ENCODE data around the gene PPM1J. TPM values are rescaled to one million over a fixed set of nuclear protein-coding genes. Genes with fewer than 3 reads are reported as not detected.

Gene PPM1J
- total and polyA plus RNA-seq, 2 of the 8 experiments (the other 6 are each of a cell fraction or from before 2014, with no cell fraction given) = 19.4 to 31.6 TPM

DNA sequence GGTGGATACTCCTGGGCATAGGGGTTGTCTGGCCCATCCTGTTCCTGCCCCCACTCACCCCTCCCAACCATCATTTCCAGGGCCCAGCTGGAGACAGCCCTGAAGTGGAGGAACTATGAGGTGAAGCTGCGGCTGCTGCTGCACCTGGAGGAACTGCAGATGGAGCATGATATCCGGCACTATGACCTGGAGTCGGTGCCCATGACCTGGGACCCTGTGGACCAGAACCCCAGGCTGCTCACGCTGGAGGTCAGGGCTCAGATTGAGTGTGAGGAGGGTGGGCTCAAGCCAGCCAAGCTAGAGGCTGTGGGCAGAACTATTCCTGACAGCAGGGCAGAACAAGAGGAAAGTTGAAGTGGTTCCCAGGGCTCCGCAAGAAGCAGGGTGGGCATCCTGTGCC is 22.5 kb downstream of the PPM1J start:
- H2BK15ac ChIP-seq (ENCODE audit: low read length) = no peak overlapping the region
- no peak overlapping the region for H2BK5ac ChIP-seq (ENCODE audit: low read depth, low read length)
- H2AFZ ChIP-seq (ENCODE audit: low read length) = no peak overlapping the region
- no peak overlapping the region for H4K5ac ChIP-seq (ENCODE audit: insufficient read length, low read depth, low read length)
- no peak overlapping the region for H4K91ac ChIP-seq (replicated peaks; ENCODE audit: insufficient read length, low read length)
- ChIA-PET POLR2A (ENCODE audit: partially characterized antibody) (interaction anchor here (1.2 to 3.4 kb wide), 2 partner anchors 10 to 12 kb away, joined by 3 to 23 read pairs; no protein-coding TSS in a partner anchor), CTCF (ENCODE audit: partially characterized antibody) (interaction anchor here (1.4 to 1.5 kb wide), 2 partner anchors 14 to 112 kb away, joined by 3 to 6 read pairs; no protein-coding TSS in a partner anchor)
- no peak for FAIRE-seq
- H3K4me3 ChIP-seq (ENCODE audit: extremely low read depth in 1 of 4, insufficient read depth in 2 of 4, low read depth in 3 of 4, low read length in 4 of 4) = no peak overlapping the region
- H3K9me3 ChIP-seq (ENCODE audit: insufficient read depth in 2 of 2, low read depth in 1 of 2, low read length in 1 of 2) = no peaks in the 10 kb centered on the region
- peaks cover 21 to 46% (median 27%) of the 10 kb centered on the region in 4 experiments for H3K36me3 ChIP-seq (ENCODE audit: control insufficient read depth in 2 of 4, insufficient read depth in 4 of 4, low read length in 3 of 4)
- H3K9ac ChIP-seq (replicated peaks in 1 of 4; ENCODE audit: extremely low read depth in 1 of 4, low read depth in 3 of 4, low read length in 3 of 4) = no peak overlapping the region
- H3K18ac ChIP-seq (ENCODE audit: extremely low read depth, low read length) = no peak overlapping the region
- peaks cover under 1% of the 10 kb centered on the region for H3K79me1 ChIP-seq (ENCODE audit: low read depth, low read length)
- H2AK5ac ChIP-seq (ENCODE audit: low read depth, low read length) = no peak overlapping the region
- peaks cover 2 to 9% of the 10 kb centered on the region in 2 experiments for H4K20me1 ChIP-seq (replicated peaks in 1 of 2; ENCODE audit: control insufficient read depth in 1 of 2, insufficient read depth in 2 of 2, low read length in 2 of 2)
- H2BK20ac ChIP-seq (ENCODE audit: low read length) = no peak overlapping the region
- no peak overlapping the region for H2BK12ac ChIP-seq (ENCODE audit: low read depth, low read length)
- no peak overlapping the region for H3K23ac ChIP-seq (ENCODE audit: insufficient read length)
- WGBS, 2 experiments (ENCODE audit: extremely low coverage in 1 of 2, insufficient coverage in 1 of 2, insufficient read length in 1 of 2, insufficient replicate concordance in 2 of 2, low coverage in 1 of 2, low lambda C conversion rate in 2 of 2, missing lambda C conversion rate in 1 of 2) = 86% methylated on average over 5 of the region's 5 CpGs; no CpG with 5 or more reads in 1 of the 2 experiments
- no peaks in the 10 kb centered on the region for H3K79me2 ChIP-seq (ENCODE audit: control insufficient read depth in 1 of 2, insufficient read depth in 2 of 2, low read length in 2 of 2)
- no peak for DNase-seq (ENCODE audit: low read depth in 1 of 2, low spot score in 2 of 2)
- no peaks in the 10 kb centered on the region for H3K4me1 ChIP-seq (replicated peaks in 1 of 4; ENCODE audit: control insufficient read depth in 3 of 4, insufficient read depth in 4 of 4, low read length in 3 of 4)
- no peaks in the 10 kb centered on the region for H3K23me2 ChIP-seq (ENCODE audit: low read depth, low read length)
- H3K4ac ChIP-seq (replicated peaks; ENCODE audit: insufficient read length, low read depth, low read length) = no peak overlapping the region
- no peak overlapping the region; the same call in 1 of the 2 replicates for H3K27ac ChIP-seq (ENCODE audit: low read depth, low read length)
- H3K56ac ChIP-seq (replicated peaks; ENCODE audit: insufficient read length, low read depth, low read length) = no peak overlapping the region
- H3K4me2 ChIP-seq (ENCODE audit: insufficient read depth in 1 of 2, low read depth in 2 of 2, low read length in 2 of 2) = no peak overlapping the region
- H4K8ac ChIP-seq (ENCODE audit: extremely low read depth, insufficient read depth, low read length) = no peak overlapping the region
- no peak overlapping the region for H3K14ac ChIP-seq (ENCODE audit: insufficient read length)
- no peaks in the 10 kb centered on the region for H3K27me3 ChIP-seq (replicated peaks in 1 of 4; ENCODE audit: control insufficient read depth in 3 of 4, extremely low read depth in 1 of 4, insufficient read depth in 3 of 4, low read length in 3 of 4)
- H2BK120ac ChIP-seq (replicated peaks; ENCODE audit: low read depth, low read length) = no peak overlapping the region
- TF ChIP-seq POLR2AphosphoS5 (IDR thresholded peaks at IDR 0.05; ENCODE audit: low read depth, low read length) (no peak), SP4 (IDR thresholded peaks at IDR 0.05; ENCODE audit: low read length) (no peak), JUND (IDR thresholded peaks at IDR 0.05; ENCODE audit: low read length) (no peak), ZNF274 (IDR thresholded peaks at IDR 0.05; ENCODE audit: borderline replicate concordance, extremely low read depth, low read length) (no peak), SUZ12 (IDR thresholded peaks at IDR 0.05; ENCODE audit: low read length) (no peak), GTF2F1 (IDR thresholded peaks at IDR 0.05; ENCODE audit: borderline replicate concordance, low read depth, low read length) (no peak), TEAD4 (IDR thresholded peaks at IDR 0.05; ENCODE audit: low read depth, low read length) (no peak), CHD2 (IDR thresholded peaks at IDR 0.05; ENCODE audit: low read length) (no peak), BCL11A (IDR thresholded peaks at IDR 0.05; ENCODE audit: low read depth in 2 of 2, low read length in 2 of 2) (no peak)
- TF ChIP-seq, protein P1, sequence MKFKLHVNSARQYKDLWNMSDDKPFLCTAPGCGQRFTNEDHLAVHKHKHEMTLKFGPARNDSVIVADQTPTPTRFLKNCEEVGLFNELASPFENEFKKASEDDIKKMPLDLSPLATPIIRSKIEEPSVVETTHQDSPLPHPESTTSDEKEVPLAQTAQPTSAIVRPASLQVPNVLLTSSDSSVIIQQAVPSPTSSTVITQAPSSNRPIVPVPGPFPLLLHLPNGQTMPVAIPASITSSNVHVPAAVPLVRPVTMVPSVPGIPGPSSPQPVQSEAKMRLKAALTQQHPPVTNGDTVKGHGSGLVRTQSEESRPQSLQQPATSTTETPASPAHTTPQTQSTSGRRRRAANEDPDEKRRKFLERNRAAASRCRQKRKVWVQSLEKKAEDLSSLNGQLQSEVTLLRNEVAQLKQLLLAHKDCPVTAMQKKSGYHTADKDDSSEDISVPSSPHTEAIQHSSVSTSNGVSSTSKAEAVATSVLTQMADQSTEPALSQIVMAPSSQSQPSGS (IDR thresholded peaks at IDR 0.05; ENCODE audit: low read length) = no peak
- TF ChIP-seq, protein P2, sequence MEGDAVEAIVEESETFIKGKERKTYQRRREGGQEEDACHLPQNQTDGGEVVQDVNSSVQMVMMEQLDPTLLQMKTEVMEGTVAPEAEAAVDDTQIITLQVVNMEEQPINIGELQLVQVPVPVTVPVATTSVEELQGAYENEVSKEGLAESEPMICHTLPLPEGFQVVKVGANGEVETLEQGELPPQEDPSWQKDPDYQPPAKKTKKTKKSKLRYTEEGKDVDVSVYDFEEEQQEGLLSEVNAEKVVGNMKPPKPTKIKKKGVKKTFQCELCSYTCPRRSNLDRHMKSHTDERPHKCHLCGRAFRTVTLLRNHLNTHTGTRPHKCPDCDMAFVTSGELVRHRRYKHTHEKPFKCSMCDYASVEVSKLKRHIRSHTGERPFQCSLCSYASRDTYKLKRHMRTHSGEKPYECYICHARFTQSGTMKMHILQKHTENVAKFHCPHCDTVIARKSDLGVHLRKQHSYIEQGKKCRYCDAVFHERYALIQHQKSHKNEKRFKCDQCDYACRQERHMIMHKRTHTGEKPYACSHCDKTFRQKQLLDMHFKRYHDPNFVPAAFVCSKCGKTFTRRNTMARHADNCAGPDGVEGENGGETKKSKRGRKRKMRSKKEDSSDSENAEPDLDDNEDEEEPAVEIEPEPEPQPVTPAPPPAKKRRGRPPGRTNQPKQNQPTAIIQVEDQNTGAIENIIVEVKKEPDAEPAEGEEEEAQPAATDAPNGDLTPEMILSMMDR (IDR thresholded peaks at IDR 0.05; ENCODE audit: control extremely low read depth in 1 of 3, insufficient read depth in 1 of 3, low read depth in 1 of 3, low read length in 3 of 3) = no peak

Data from H1 (cell line).